H1 (cell line): ENCODE results near the gene RREB1. TPM values are rescaled to one million over a fixed set of nuclear protein-coding genes. Genes with fewer than 3 reads are reported as not detected.

Experiments
- CTCF ChIA-PET: fragments of 300-600 bp; sonication (Branson Sonifier 250); formaldehyde crosslinking; loops from one replicate; lab custom pipeline; 2021; ENCODE audit not compliant: partially characterized antibody; lab: Charles Lee
- POLR2A ChIA-PET: fragments of 300-600 bp; sonication (Branson Sonifier 250); formaldehyde crosslinking; loops from one replicate; lab custom pipeline; 2021; ENCODE audit warnings: inconsistent platforms; ENCODE audit not compliant: partially characterized antibody; lab: Charles Lee
- DNase-seq, 2 experiments: peaks; one replicate each; pipeline versions ENCODE4 v3.0.0 to v3.0.0-alpha.2; 2010 to 2022; ENCODE audit warnings: low spot score in 2 of 2, low read depth in 1 of 2, mixed read lengths in 1 of 2
- FAIRE-seq: peaks from 2 replicates; lab custom pipeline; 2011; peaks lifted over from hg19 to GRCh38; lab: Jason Lieb, UNC
- H2AFZ ChIP-seq: 2 replicates; pipeline ENCODE4 v1.8.1; 2012; ENCODE audit warnings: low read length, inconsistent platforms
- H2AK5ac ChIP-seq: 2 replicates; pipeline ENCODE4 v1.6.1; 2013; ENCODE audit warnings: low read depth, low read length
- H2BK120ac ChIP-seq: replicated peaks from 2 replicates; pipeline ENCODE3; 2013; ENCODE audit warnings: low read depth, low read length, inconsistent platforms
- H2BK12ac ChIP-seq: 2 replicates; pipeline ENCODE4 v1.6.1; 2013; ENCODE audit warnings: low read depth, low read length
- H2BK15ac ChIP-seq: 2 replicates; pipeline ENCODE4 v1.6.1; 2013; ENCODE audit warnings: low read length
- H2BK20ac ChIP-seq: 2 replicates; pipeline ENCODE4 v1.6.1; 2013; ENCODE audit warnings: low read length
- H2BK5ac ChIP-seq: 2 replicates; pipeline ENCODE4 v1.6.1; 2013; ENCODE audit warnings: low read depth, low read length
- H3K14ac ChIP-seq: 2 replicates; pipeline ENCODE4 v1.6.1; 2013; ENCODE audit warnings: inconsistent platforms; ENCODE audit not compliant: insufficient read length
- H3K18ac ChIP-seq: 2 replicates; pipeline ENCODE4 v1.6.1; 2013; ENCODE audit warnings: low read length; ENCODE audit errors: extremely low read depth
- H3K23ac ChIP-seq: 2 replicates; pipeline ENCODE4 v1.6.1; 2013; ENCODE audit warnings: inconsistent platforms; ENCODE audit not compliant: insufficient read length
- H3K23me2 ChIP-seq: 2 replicates; pipeline ENCODE4 v1.6.1; 2013; ENCODE audit warnings: low read depth, low read length
- H3K27ac ChIP-seq: 2 replicates; pipeline ENCODE4 v1.6.1; 2011; ENCODE audit warnings: low read depth, low read length, inconsistent platforms
- H3K27me3 ChIP-seq, 4 experiments: replicated peaks in 1 of 4; 1 replicate in 1 of 4; 2 replicates in 3 of 4; pipeline versions ENCODE4 v1.6.1 to v1.8.1; 2011 to 2013; ENCODE audit warnings: low read length in 3 of 4, mild to moderate bottlenecking in 3 of 4, inconsistent platforms in 2 of 4, mixed read lengths in 2 of 4, moderate library complexity in 1 of 4; ENCODE audit not compliant: control insufficient read depth in 3 of 4, insufficient read depth in 3 of 4; ENCODE audit errors: extremely low read depth in 1 of 4
- H3K36me3 ChIP-seq, 4 experiments: 2 replicates each; pipeline versions ENCODE4 v1.6.1 to v1.8.1; 2011 to 2013; ENCODE audit warnings: mild to moderate bottlenecking in 4 of 4, low read length in 3 of 4, moderate library complexity in 2 of 4, control low read depth in 1 of 4, inconsistent platforms in 1 of 4; ENCODE audit not compliant: insufficient read depth in 4 of 4, control insufficient read depth in 2 of 4
- H3K4ac ChIP-seq: replicated peaks from 2 replicates; pipeline ENCODE3; 2013; ENCODE audit warnings: low read length, low read depth, mixed read lengths, inconsistent platforms; ENCODE audit not compliant: insufficient read length
- H3K4me1 ChIP-seq, 4 experiments: replicated peaks in 1 of 4; 1 replicate in 1 of 4; 2 replicates in 3 of 4; pipeline versions ENCODE4 v1.6.1 to v1.8.1; 2011 to 2013; ENCODE audit warnings: low read length in 3 of 4, inconsistent platforms in 2 of 4, mixed read lengths in 1 of 4; ENCODE audit not compliant: insufficient read depth in 4 of 4, control insufficient read depth in 3 of 4
- H3K4me2 ChIP-seq, 2 experiments: 2 replicates each; pipeline versions ENCODE4 v1.6.1 to v1.8.1; 2011 to 2013; ENCODE audit warnings: low read depth in 2 of 2, low read length in 2 of 2, control low read depth in 1 of 2, inconsistent platforms in 1 of 2, mild to moderate bottlenecking in 1 of 2; ENCODE audit not compliant: insufficient read depth in 1 of 2
- H3K4me3 ChIP-seq, 4 experiments: fragments of 200-600, 300-600 bp in 1 of 4; sonication (generic), shearing (Covaris generic), sonication (Bioruptor Twin) in 1 of 4; 2 replicates each; pipeline versions ENCODE4 v1.5.1 to v1.8.1; 2011 to 2016; ENCODE audit warnings: low read length in 4 of 4, low read depth in 3 of 4, control low read depth in 2 of 4, inconsistent platforms in 2 of 4, mild to moderate bottlenecking in 2 of 4, mixed read lengths in 1 of 4, moderate library complexity in 1 of 4; ENCODE audit not compliant: insufficient read depth in 2 of 4; ENCODE audit errors: extremely low read depth in 1 of 4
- H3K56ac ChIP-seq: replicated peaks from 2 replicates; pipeline ENCODE3; 2013; ENCODE audit warnings: low read depth, mild to moderate bottlenecking, mixed read lengths, low read length, inconsistent platforms; ENCODE audit not compliant: insufficient read length
- H3K79me1 ChIP-seq: 2 replicates; pipeline ENCODE4 v1.6.1; 2013; ENCODE audit warnings: low read depth, low read length, control low read depth
- H3K79me2 ChIP-seq, 2 experiments: 2 replicates each; pipeline versions ENCODE4 v1.6.1 to v1.8.1; 2012 to 2013; ENCODE audit warnings: low read length in 2 of 2, mild to moderate bottlenecking in 2 of 2, inconsistent platforms in 1 of 2; ENCODE audit not compliant: insufficient read depth in 2 of 2, control insufficient read depth in 1 of 2
- H3K9ac ChIP-seq, 4 experiments: replicated peaks in 1 of 4; 1 replicate in 1 of 4; 2 replicates in 3 of 4; pipeline versions ENCODE4 v1.6.1 to v1.8.1; 2011 to 2013; ENCODE audit warnings: low read depth in 3 of 4, low read length in 3 of 4, control low read depth in 2 of 4, mild to moderate bottlenecking in 2 of 4, moderate library complexity in 2 of 4, inconsistent platforms in 1 of 4; ENCODE audit errors: extremely low read depth in 1 of 4
- H3K9me3 ChIP-seq, 2 experiments: 2 replicates each; pipeline versions ENCODE4 v1.6.1 to v1.8.1; 2012 to 2013; ENCODE audit warnings: mild to moderate bottlenecking in 2 of 2, moderate library complexity in 2 of 2, control low read depth in 1 of 2, inconsistent platforms in 1 of 2, low read depth in 1 of 2, low read length in 1 of 2, mixed read lengths in 1 of 2; ENCODE audit not compliant: insufficient read depth in 2 of 2
- H4K20me1 ChIP-seq, 2 experiments: replicated peaks in 1 of 2; 2 replicates each; pipeline versions ENCODE3 to v1.8.1; 2011 to 2013; ENCODE audit warnings: inconsistent platforms in 2 of 2, low read length in 2 of 2, mild to moderate bottlenecking in 1 of 2; ENCODE audit not compliant: insufficient read depth in 2 of 2, control insufficient read depth in 1 of 2
- H4K5ac ChIP-seq: 2 replicates; pipeline ENCODE4 v1.6.1; 2013; ENCODE audit warnings: low read length, low read depth, mixed read lengths, inconsistent platforms; ENCODE audit not compliant: insufficient read length
- H4K8ac ChIP-seq: 2 replicates; pipeline ENCODE4 v1.8.0; 2013; ENCODE audit warnings: mild to moderate bottlenecking, moderate library complexity, low read length, inconsistent platforms; ENCODE audit not compliant: insufficient read depth; ENCODE audit errors: extremely low read depth
- H4K91ac ChIP-seq: replicated peaks from 2 replicates; pipeline ENCODE3; 2013; ENCODE audit warnings: low read length, mixed read lengths, inconsistent platforms; ENCODE audit not compliant: insufficient read length
- BACH1 ChIP-seq: IDR thresholded peaks from 2 replicates; pipeline ENCODE4 v1.6.1; 2012; ENCODE audit warnings: low read length, improper control_type of control experiment
- SIN3A ChIP-seq, 2 experiments: IDR thresholded peaks in 1 of 2; conservative IDR thresholded peaks in 1 of 2; 2 replicates each; pipeline ENCODE4 v1.6.1; 2011 to 2012; ENCODE audit warnings: low read length in 2 of 2, improper control_type of control experiment in 1 of 2, low read depth in 1 of 2, mild to moderate bottlenecking in 1 of 2
- TCF12 ChIP-seq: IDR thresholded peaks from 2 replicates; pipeline ENCODE4 v1.6.1; 2011; ENCODE audit warnings: low read depth, mild to moderate bottlenecking, low read length
- WGBS, 2 experiments: shearing (Covaris generic) in 1 of 2; methylation state at CpG; one replicate each; pipeline versions ENCODE4 v1.1.6 to v1.1.7; 2013 to 2015; ENCODE audit warnings: low lambda C conversion rate in 2 of 2, mixed read lengths in 2 of 2, inconsistent platforms in 1 of 2, low coverage in 1 of 2, missing lambda C conversion rate in 1 of 2; ENCODE audit not compliant: insufficient replicate concordance in 2 of 2, insufficient coverage in 1 of 2, insufficient read length in 1 of 2; ENCODE audit errors: extremely low coverage in 1 of 2, missing lambda C conversion rate in 1 of 2; 5-methylcytosine and 5-hydroxymethylcytosine counted together
- polyA plus RNA-seq, 7 experiments: library from polyadenylated mRNA; depleted of rRNA in 3 of 7; stranded (reverse) in 5 of 7; unstranded in 2 of 7; fragments of >200 nt in 5 of 7; fragments of 200-250 nt in 2 of 7; gene quantifications; 1 replicate in 5 of 7; 2 replicates in 1 of 7; 4 replicates in 1 of 7; pipeline versions ENCODE4 v1.2.1 to v1.2.3, GENCODE V29; 2011 to 2013; ENCODE audit warnings: missing spikeins in 2 of 7, mixed read lengths in 2 of 7
- total RNA-seq: library from RNA; stranded (reverse); fragmentation: NEBNext Ultra II Directional; extraction: Animal tissue kit (Norgen Biotek cat#: 25700); gene quantifications from 2 replicates; pipeline ENCODE4 v1.2.1, GENCODE V29; 2021
- TF ChIP-seq, protein P1 (sequence below): IDR thresholded peaks from 2 replicates; pipeline ENCODE4 v1.6.1; 2012; ENCODE audit warnings: inconsistent platforms

The RREB1 gene
- total and polyA plus RNA-seq, 2 of the 8 experiments (the other 6 are each of a cell fraction or from before 2014, with no cell fraction given): 3.9 to 34.7 TPM

DNA sequence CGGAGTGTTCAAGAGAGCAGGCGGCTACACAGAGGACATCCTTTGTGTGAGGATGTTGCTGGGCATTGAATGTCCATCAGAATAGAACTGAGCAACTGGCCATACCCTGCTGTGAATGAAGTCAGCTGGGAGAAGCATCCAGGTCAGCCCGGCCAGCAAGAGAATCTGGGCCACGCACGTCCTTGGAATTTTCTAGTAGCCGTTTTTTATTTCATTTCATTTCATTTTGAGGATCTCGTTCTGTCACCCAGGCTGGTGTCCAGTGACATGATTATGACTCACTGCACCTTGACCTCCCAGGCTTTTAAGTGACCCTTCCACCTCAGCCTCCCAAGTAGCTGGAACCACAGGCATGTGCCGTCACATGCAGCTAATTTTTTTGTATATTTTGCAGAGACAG is 107.4 kb downstream of the RREB1 start:
- Histone ChIP-seq H3K56ac (no peak overlapping the region), H2BK15ac (no peak overlapping the region), H2BK20ac (no peak overlapping the region), H3K23ac (no peak overlapping the region), H2BK120ac (no peak overlapping the region), H3K79me2 (no peaks in the 10 kb centered on the region), H3K18ac (no peak overlapping the region), H2AK5ac (no peak overlapping the region), H4K20me1 (no peaks in the 10 kb centered on the region), H2BK12ac (no peak overlapping the region), H2AFZ (no peak overlapping the region), H3K36me3 (peaks cover 3 to 20% (median 8%) of the 10 kb centered on the region in 4 experiments; a peak in 6 of 8 replicates), H3K4me1 (peaks cover 0 to 4% (median 2%) of the 10 kb centered on the region in 4 experiments; a peak in 1 of 7 replicates), H3K9me3 (no peaks in the 10 kb centered on the region), H4K5ac (no peak overlapping the region), H2BK5ac (no peak overlapping the region), H3K4me2 (no peak overlapping the region), H3K14ac (no peak overlapping the region), H3K27ac (no peak overlapping the region), H4K8ac (no peak overlapping the region), H3K4me3 (no peak overlapping the region), H3K4ac (no peak overlapping the region), H4K91ac (no peak overlapping the region), H3K23me2 (no peaks in the 10 kb centered on the region; the same call in 1 of the 2 replicates), H3K79me1 (no peaks in the 10 kb centered on the region), H3K27me3 (no peaks in the 10 kb centered on the region), H3K9ac (no peak overlapping the region)
- ChIA-PET POLR2A (interaction anchor here (0.7 to 1.3 kb wide), 3 partner anchors 10 to 56 kb away, joined by 3 to 4 read pairs (median 3); no protein-coding TSS in a partner anchor), CTCF (interaction anchor here (0.9 to 1.5 kb wide), 5 partner anchors 10 to 538 kb away, joined by 3 to 7 read pairs (median 3); no protein-coding TSS in a partner anchor)
- TF ChIP-seq TCF12 (no peak), SIN3A (conservative IDR thresholded peaks at IDR 0.05 in 1 of 2, IDR thresholded peaks at IDR 0.05 in 1 of 2; ENCODE audit: low read depth in 1 of 2, low read length in 2 of 2) (no peak), BACH1 (no peak)
- TF ChIP-seq, protein P1, sequence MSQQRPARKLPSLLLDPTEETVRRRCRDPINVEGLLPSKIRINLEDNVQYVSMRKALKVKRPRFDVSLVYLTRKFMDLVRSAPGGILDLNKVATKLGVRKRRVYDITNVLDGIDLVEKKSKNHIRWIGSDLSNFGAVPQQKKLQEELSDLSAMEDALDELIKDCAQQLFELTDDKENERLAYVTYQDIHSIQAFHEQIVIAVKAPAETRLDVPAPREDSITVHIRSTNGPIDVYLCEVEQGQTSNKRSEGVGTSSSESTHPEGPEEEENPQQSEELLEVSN: no peak
- FAIRE-seq (no peak), DNase-seq (no peak)
- WGBS, 2 experiments: 69% methylated on average over 8 of the region's 8 CpGs; no CpG with 5 or more reads in 1 of the 2 experiments
